GM12873 (cell line): ENCODE data around the gene SSTR4.

Experiments used
- TF ChIP-seq, protein P1 (sequence below): IDR thresholded peaks from 2 replicates; pipeline ENCODE4 v1.5.1; 2012; ENCODE audit warnings: low read depth, mild to moderate bottlenecking, moderate library complexity, low read length, control low read depth; ENCODE audit not compliant: insufficient read depth; ENCODE audit errors: missing control alignments

Gene SSTR4, protein sequence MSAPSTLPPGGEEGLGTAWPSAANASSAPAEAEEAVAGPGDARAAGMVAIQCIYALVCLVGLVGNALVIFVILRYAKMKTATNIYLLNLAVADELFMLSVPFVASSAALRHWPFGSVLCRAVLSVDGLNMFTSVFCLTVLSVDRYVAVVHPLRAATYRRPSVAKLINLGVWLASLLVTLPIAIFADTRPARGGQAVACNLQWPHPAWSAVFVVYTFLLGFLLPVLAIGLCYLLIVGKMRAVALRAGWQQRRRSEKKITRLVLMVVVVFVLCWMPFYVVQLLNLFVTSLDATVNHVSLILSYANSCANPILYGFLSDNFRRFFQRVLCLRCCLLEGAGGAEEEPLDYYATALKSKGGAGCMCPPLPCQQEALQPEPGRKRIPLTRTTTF

DNA sequence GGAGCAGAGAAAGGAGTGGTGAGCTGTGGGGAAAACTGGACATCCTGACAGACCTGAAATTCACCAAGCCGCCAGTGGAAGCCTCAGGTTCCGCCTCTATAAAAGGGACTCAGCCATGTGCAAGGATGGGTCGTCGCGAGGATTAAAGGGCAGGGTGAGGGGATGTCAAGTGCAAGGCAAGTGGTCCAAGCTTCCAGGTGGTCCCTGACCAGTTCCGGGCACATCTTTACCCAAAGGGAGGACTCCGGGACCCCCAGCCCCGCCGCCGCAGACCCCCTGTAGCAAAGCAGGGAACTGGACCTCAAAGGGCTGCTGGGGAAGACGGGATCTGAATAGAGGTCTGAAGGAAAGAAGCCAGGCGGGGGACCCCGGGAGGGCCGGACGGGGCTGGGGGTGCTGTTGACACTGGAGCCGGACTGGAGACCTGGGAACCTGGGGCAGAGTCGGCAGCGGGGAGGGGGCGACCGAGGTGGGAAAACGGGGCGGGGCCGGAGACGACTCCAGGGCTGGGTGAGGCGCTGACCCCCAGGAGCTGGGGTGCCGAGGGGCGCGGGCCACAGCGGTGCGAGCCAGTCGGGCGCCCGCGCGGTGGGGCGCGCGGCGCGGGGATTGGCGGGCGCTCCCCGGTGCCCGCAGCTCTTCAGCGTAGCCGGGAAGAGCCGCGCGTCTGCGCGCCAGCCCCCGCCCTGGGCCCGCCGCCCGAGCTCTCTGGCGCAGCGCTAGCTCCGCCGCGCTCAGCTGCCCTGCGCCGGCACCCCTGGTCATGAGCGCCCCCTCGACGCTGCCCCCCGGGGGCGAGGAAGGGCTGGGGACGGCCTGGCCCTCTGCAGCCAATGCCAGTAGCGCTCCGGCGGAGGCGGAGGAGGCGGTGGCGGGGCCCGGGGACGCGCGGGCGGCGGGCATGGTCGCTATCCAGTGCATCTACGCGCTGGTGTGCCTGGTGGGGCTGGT lies at the start of gene SSTR4:
TSS of gene SSTR4 (plus strand) at position 592 of the 951 bp plus-strand sequence. CDS start at position 764, 172 bp downstream.
- TF ChIP-seq, protein P1, sequence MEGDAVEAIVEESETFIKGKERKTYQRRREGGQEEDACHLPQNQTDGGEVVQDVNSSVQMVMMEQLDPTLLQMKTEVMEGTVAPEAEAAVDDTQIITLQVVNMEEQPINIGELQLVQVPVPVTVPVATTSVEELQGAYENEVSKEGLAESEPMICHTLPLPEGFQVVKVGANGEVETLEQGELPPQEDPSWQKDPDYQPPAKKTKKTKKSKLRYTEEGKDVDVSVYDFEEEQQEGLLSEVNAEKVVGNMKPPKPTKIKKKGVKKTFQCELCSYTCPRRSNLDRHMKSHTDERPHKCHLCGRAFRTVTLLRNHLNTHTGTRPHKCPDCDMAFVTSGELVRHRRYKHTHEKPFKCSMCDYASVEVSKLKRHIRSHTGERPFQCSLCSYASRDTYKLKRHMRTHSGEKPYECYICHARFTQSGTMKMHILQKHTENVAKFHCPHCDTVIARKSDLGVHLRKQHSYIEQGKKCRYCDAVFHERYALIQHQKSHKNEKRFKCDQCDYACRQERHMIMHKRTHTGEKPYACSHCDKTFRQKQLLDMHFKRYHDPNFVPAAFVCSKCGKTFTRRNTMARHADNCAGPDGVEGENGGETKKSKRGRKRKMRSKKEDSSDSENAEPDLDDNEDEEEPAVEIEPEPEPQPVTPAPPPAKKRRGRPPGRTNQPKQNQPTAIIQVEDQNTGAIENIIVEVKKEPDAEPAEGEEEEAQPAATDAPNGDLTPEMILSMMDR, result no peak

DNA sequence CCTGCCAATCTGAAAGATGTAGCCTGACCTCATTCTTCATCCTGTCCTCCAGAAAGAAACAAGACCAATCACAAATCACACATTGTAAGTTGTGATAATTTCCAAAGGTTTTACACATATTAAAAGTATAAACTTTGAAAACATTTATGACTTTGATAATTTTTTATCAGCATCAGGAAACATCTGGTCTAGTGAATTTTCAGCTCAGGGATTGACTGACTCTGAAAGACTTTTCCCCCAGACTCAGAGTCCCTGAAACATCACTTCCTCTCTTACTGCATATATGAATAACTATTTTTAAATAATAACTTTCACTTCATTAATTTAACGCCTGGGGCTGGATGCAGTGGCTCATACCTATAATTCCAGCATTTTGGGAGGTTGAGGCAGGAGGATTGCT lies 48.5 kb upstream of the SSTR4 start:
- TF ChIP-seq, protein P1, result no peak

DNA sequence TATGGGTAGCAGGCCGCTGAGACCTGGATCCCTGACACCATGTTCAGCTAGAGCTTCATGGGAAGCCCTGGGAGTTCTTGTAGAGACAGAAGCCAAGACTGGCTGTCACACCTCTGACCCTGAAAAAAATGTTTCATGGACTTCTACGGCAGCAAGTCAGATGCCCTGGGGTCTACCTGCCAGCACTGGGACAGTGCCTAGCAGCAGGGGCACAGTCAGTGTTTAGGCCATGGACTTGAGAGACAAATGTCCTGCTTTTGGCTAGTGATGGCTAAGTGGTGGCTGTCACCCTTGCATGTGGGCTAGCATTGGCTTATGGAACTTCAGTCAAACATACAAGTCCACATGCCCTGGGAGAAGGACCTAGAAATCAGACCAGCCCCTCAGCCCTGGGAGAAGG lies 41.3 kb upstream of the SSTR4 start:
- TF ChIP-seq, protein P1, result no peak

DNA sequence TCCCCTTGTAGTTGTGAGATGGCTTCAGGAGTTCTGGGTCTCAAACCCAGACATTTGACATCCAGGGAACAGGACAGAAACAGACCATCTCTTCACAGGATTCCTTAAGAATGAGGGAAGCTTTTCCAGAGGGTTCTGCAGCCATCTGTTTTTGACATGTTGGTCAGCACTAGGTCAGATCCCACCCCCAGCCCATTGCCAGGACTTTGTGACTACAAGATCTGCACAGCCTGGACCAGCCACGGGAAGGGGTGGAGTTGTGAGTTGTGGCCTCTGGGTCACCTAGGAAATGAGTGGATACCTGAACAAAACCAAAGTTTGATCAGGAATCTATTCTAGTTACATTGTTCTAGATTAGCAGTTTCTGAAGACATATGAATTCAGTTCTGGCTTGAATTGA lies 39.2 kb upstream of the SSTR4 start:
- TF ChIP-seq, protein P1, result no peak

DNA sequence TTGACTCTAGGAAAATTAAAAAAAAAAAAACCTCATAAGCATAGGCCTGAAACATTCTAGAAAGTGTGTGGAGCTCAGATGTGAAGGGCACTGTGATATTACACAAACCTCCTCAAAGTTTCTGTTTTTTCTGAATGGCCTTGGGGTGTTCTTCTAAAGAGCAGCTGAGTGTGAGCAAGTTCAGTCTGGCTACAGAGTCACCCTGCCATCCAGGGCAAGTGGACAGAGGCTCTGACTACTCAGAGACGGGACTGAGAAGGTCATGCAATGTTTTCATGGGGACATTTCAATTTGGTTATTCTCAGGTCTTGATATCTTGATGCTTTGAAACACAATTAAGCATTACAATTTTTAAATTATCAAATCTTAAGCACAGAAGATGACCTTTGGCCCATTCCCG lies 36.6 kb upstream of the SSTR4 start:
- TF ChIP-seq, protein P1, result no peak

DNA sequence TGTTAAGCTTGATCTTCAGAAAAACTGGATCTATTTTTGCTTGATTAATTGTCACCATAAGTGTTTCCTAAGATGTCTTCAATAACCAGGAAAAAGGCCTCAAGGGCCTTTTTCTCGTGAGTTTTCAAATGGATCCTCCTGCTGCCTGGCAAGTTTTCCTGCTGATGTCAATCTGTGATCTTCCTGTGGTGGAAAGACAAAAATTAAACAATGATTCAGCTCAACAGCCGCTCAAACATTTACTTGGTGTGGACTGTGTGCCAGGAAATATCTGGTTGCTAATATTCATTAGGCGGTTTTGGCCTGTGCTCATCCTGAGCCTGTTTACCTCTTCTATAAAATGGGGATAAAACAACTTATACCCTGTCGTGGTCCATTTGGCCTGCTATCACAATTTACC lies 35.4 kb upstream of the SSTR4 start:
- TF ChIP-seq, protein P1, result no peak
